ENCODE results near the gene NENF. TPM values are rescaled to one million over a fixed set of nuclear protein-coding genes. Genes with fewer than 3 reads are reported as not detected.
"Not testable (repeated sequence)": the region's sequence is repeated elsewhere in the genome, so short reads cannot be mapped to it uniquely, and the experiment has no call there.

Gene NENF
- 10 to 100 TPM; 34.9 to 35.7 TPM for total RNA-seq

GRCh38 chr1:212432661-212433576 is at the start of gene NENF:
Gene NENF (plus strand): TSS chr1:212432920. CDS start chr1:212432944, 24 bp downstream.
- Mint-ChIP-seq H3K36me3 (peaks cover 0 to 4% of the 10 kb centered on the region in 2 donors), H3K9me3 (no peaks in the 10 kb centered on the region), H3K27ac (peak within 1 kb of the TSS; percentile 45 to 81)
- DNase-seq (ENCODE audit: low spot score in 2 of 2) (peak; percentile 78 to 87), ATAC-seq (peak; percentile 99 to 100)

GRCh38 chr1:212386029-212386428 is 46.7 kb upstream of the NENF start:
- no peak for ATAC-seq
- Mint-ChIP-seq H3K27ac (peak overlapping the region; percentile 20 to 80), H3K36me3 (peaks cover 20 to 30% of the 10 kb centered on the region in 2 donors), H3K9me3 (peaks cover 5 to 7% of the 10 kb centered on the region in 2 donors)
- no peak for DNase-seq (ENCODE audit: low spot score in 2 of 2)

- H3K9me3 Mint-ChIP-seq: peaks cover 12% of the 10 kb centered on the region in 2 donors
- DNase-seq (ENCODE audit: low spot score in 2 of 2) (no peak), ATAC-seq (no peak)
- peaks cover 39 to 40% of the 10 kb centered on the region in 2 donors for H3K36me3 Mint-ChIP-seq
- no peak overlapping the region for H3K27ac Mint-ChIP-seq
Measured at GRCh38 chr1:212388985-212389716, 43.6 kb upstream of the NENF start.

- peaks cover 7 to 18% of the 10 kb centered on the region in 2 donors for H3K9me3 Mint-ChIP-seq
- not testable (repeated sequence) for H3K27ac Mint-ChIP-seq; ATAC-seq; DNase-seq (ENCODE audit: low spot score in 2 of 2)
- peaks cover 36 to 67% of the 10 kb centered on the region in 2 donors for H3K36me3 Mint-ChIP-seq
Measured at GRCh38 chr1:212395678-212396437, 36.9 kb upstream of the NENF start.

GRCh38 chr1:212396638-212397037 is 36.1 kb upstream of the NENF start:
- peaks cover 29 to 62% of the 10 kb centered on the region in 2 donors for H3K36me3 Mint-ChIP-seq
- DNase-seq (ENCODE audit: low spot score in 2 of 2) (no peak), ATAC-seq (no peak)
- H3K9me3 Mint-ChIP-seq: peaks cover 4 to 18% of the 10 kb centered on the region in 2 donors
- H3K27ac Mint-ChIP-seq: no peak overlapping the region

- Mint-ChIP-seq H3K9me3 (peaks cover 4 to 18% of the 10 kb centered on the region in 2 donors), H3K27ac (no peak overlapping the region), H3K36me3 (peaks cover 30 to 62% of the 10 kb centered on the region in 2 donors)
- no peak for ATAC-seq
- DNase-seq (ENCODE audit: low spot score in 2 of 2): no peak
Measured at GRCh38 chr1:212397171-212397570, 35.5 kb upstream of the NENF start.

GRCh38 chr1:212401042-212401441 is 31.7 kb upstream of the NENF start:
- H3K27ac Mint-ChIP-seq: no peak overlapping the region
- H3K36me3 Mint-ChIP-seq: peaks cover 38 to 55% of the 10 kb centered on the region in 2 donors

GRCh38 chr1:212401838-212402582 is 30.7 kb upstream of the NENF start:
- no peak for ATAC-seq
- peaks cover 34 to 45% of the 10 kb centered on the region in 2 donors for H3K36me3 Mint-ChIP-seq
- peaks cover 0 to 8% of the 10 kb centered on the region in 2 donors for H3K9me3 Mint-ChIP-seq
- H3K27ac Mint-ChIP-seq: peak overlapping the region in 1 of 2 donors; percentile 18
- DNase-seq (ENCODE audit: low spot score in 2 of 2): no peak

More at GRCh38 chr1:212401042-212401441, 31.7 kb upstream of the NENF start:
- peaks cover 0 to 12% of the 10 kb centered on the region in 2 donors for H3K9me3 Mint-ChIP-seq
- ATAC-seq (no peak), DNase-seq (ENCODE audit: low spot score in 2 of 2) (no peak)

- ATAC-seq (no peak), DNase-seq (ENCODE audit: low spot score in 2 of 2) (no peak)
- no peaks in the 10 kb centered on the region for H3K9me3 Mint-ChIP-seq
- H3K27ac Mint-ChIP-seq: peak overlapping the region in 1 of 2 donors; percentile 18
- H3K36me3 Mint-ChIP-seq: peaks cover 32 to 38% of the 10 kb centered on the region in 2 donors
Measured at GRCh38 chr1:212402666-212403321, 29.9 kb upstream of the NENF start.

- H3K36me3 Mint-ChIP-seq: peaks cover 24 to 35% of the 10 kb centered on the region in 2 donors
- ATAC-seq: no peak
- no peak for DNase-seq (ENCODE audit: low spot score in 2 of 2)
- no peak overlapping the region for H3K27ac Mint-ChIP-seq
- no peaks in the 10 kb centered on the region for H3K9me3 Mint-ChIP-seq
Measured at GRCh38 chr1:212410231-212410820, 22.4 kb upstream of the NENF start.

- no peak for DNase-seq (ENCODE audit: low spot score in 2 of 2)
- ATAC-seq: no peak
- Mint-ChIP-seq H3K36me3 (peaks cover 24 to 35% of the 10 kb centered on the region in 2 donors), H3K9me3 (no peaks in the 10 kb centered on the region), H3K27ac (no peak overlapping the region)
Measured at GRCh38 chr1:212412374-212412773, 20.3 kb upstream of the NENF start.

GRCh38 chr1:212413902-212414327 is 18.8 kb upstream of the NENF start:
- Mint-ChIP-seq H3K36me3 (peaks cover 19 to 34% of the 10 kb centered on the region in 2 donors), H3K9me3 (no peaks in the 10 kb centered on the region), H3K27ac (peak overlapping the region in 1 of 2 donors; percentile 80)
- ATAC-seq: peak; percentile 4 to 15
- DNase-seq (ENCODE audit: low spot score in 2 of 2): no peak

- ATAC-seq: peak; percentile 97 to 99
- peak; percentile 86 to 95 for DNase-seq (ENCODE audit: low spot score in 2 of 2)
- Mint-ChIP-seq H3K9me3 (no peaks in the 10 kb centered on the region), H3K27ac (peak within 1 kb of the TSS; percentile 80 to 98), H3K36me3 (peaks cover 13 to 28% of the 10 kb centered on the region in 2 donors)
Measured at GRCh38 chr1:212414328-212415106, 18.2 kb upstream of the NENF start, which contains the start of gene PACC1. Gene PACC1 (minus strand): TSS chr1:212414886. CDS start chr1:212414757, 129 bp downstream.
